HG03558 (cell line): ENCODE results near the gene HBEGF.

Source experiments
- ATAC-seq: cut with Tn5 transposase; IDR thresholded peaks from one replicate; pipeline ENCODE4 v1.9.1; 2021; ENCODE audit warnings: moderate number of reproducible peaks; ENCODE audit not compliant: unreplicated experiment; ENCODE audit errors: extremely low read depth

HBEGF gene

GRCh38 chr5:140309706-140310249 lies 36.6 kb downstream of the HBEGF start:
- no peak for ATAC-seq

DNA sequence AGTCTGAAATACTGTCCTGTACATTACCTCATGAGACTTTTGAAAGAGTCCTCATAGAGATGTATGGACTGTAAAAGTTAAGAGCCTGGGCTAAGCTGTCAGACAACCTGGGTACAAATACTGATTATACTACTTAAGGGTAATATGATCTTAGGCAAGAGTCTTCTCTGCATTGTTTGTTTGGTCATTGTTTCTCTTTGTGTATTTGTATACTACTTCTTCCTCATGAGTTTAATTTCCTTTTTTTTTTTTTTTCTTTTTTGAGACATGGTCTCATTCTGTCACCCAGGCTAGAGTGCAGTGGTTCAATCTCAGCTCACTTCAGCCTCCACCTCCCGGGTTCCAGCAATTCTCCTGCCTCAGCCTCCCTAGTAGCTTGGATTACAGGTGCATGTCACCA lies 40.9 kb downstream of the HBEGF start:
- no peak for ATAC-seq

DNA sequence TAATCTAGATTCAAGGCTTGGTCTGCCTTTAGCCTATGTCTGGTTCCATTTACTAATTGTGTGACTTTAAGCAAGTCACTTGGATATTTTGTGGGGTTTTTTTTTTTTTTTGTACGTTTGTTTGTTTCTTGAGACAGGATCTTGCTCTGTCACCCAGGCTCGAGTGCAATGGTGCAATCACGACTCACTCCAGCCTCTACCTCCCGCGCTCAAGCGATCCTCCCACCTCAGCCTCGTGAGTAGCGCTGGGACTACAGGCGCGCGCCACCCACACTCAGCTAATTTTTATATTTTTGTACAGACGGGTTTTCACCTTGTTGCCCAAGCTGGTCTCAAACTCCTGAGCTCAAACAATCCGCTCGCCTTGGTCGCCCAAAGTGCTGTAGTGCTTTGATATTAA lies 42.4 kb downstream of the HBEGF start:
- no peak for ATAC-seq

GRCh38 chr5:140302786-140303639 lies 43.4 kb downstream of the HBEGF start, which contains the start of gene PFDN1:
Gene PFDN1, minus strand, starts transcription at chr5:140303101. Its CDS starts 28 bp downstream, at chr5:140303073.
- peak; percentile 78 for ATAC-seq

DNA sequence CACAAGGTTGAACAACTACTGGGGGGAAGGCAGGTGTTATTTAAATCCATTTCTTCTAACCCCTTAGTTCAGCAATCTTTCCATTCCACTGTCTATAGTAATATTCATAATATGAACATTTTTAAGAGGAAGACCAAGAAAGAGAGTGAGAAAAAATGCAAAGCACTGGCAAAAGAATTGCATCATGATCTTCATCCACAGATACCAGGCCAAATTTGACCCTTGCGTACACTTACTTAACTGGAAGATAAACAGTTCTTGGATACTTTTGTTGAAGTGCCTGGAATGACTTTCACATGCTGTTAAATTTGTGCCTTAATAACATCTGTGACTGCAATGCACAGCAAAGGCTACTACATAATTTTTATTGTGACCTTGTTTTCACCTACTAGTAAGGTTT lies 45.3 kb downstream of the HBEGF start:
- ATAC-seq: no peak

- no peak for ATAC-seq
These were observed 47.3 kb downstream of the HBEGF start for GRCh38 chr5:140299056-140299455.

GRCh38 chr5:140298183-140298601 lies 48.2 kb downstream of the HBEGF start:
- ATAC-seq: no peak

GRCh38 chr5:140297283-140297682 lies 49.1 kb downstream of the HBEGF start:
- ATAC-seq: no peak

GRCh38 chr5:140296289-140296688 lies 50.1 kb downstream of the HBEGF start:
- ATAC-seq: no peak

GRCh38 chr5:140295414-140295813 lies 51.0 kb downstream of the HBEGF start:
- no peak for ATAC-seq

DNA sequence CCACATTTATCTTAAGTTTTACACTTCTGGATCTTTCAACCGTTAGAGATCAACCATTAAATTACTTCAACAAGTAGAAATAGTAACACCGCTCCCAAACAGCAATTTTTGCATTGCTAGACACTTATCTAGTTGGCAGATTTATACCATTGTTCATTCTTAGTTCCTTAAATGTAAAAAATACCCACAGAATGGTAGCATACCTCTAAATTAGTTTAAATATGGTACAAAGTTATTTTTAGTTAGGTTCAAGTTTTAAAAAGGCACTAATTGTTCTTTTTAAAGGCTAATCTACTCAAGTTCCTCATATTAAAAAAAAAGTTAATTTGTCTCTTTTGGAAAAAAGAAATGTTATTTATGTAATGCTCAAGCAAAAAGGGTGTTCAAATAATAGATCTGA lies 51.6 kb downstream of the HBEGF start:
- ATAC-seq: no peak

DNA sequence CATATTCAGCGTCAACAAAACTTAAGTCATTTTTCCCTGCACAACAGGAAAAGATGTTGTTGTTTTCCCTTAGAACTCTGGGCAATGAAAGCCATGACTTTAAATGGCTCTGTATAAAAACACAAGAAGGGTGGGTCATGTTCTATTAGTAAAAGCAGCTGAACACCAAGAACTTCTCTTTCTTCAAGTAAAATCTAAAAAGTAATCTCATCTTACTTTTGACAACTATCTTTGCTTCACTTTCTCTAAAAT lies 52.6 kb downstream of the HBEGF start:
- no peak for ATAC-seq

DNA sequence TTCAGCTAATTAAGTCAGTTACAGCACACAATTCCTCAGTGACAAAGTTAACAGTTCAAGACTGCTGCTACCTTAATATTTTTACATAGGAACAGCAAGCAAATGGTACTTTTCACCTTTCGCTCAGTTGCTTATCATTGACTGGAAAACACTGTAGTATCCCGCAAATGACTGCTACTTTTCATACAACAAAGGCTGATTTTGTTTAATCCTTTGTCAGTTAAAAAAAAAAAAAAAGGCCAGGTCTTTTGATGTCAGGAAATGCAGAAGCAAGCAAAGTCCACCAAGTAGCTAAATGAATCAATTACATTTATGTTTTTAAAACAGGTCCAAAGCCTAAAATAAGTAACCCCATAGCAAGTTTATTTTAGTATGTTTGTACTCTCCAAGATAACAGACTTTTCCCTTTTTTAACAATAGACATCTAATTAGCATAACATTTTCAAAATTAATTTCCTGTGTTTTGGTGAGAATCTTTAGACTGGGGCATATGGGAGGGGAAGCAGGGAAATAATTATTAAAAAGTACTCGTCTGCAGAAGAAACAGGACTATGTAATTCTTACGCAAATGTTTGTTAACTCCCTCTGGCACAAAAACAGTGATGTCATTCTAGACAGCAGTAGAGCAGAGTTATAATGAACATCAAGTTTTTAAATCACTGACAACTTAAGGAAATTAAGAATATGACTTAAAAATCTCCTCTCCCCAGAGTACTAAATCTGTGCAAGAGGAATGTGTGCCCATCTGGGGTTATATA lies 53.1 kb downstream of the HBEGF start:
- ATAC-seq: no peak

GRCh38 chr5:140292212-140293036 lies 54.0 kb downstream of the HBEGF start:
- ATAC-seq: no peak

DNA sequence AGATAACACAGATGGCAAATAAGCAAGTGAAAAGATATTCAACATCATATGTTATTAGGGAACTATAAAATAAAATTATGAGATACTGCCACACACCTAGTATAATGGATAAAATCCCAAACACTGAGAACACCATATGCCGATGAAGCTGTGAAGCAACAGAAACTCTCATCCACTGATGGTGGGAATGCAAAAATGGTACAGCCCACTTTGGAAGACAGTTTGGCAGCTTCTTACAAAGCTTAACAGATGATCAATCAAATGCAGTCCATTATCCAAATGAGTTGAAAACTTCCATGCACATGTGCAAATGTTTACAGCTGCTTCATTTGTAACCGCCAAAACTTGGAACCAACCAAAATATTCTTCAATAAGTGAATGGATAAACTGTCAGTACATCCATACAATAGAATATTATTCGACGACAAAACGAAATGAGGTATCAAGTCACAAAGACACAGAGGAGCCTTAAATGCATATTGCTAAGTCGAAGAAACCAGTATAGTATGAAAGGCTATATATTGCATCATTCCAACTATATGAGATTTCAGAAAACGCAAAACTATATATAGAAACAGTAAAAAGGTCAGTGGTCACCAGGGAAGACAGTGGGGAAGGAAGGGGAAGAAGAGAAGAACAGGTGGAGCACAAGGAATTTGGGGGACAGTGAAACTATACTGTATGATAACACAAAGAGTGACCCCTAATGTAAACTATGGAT lies 58.4 kb downstream of the HBEGF start:
- ATAC-seq: no peak

DNA sequence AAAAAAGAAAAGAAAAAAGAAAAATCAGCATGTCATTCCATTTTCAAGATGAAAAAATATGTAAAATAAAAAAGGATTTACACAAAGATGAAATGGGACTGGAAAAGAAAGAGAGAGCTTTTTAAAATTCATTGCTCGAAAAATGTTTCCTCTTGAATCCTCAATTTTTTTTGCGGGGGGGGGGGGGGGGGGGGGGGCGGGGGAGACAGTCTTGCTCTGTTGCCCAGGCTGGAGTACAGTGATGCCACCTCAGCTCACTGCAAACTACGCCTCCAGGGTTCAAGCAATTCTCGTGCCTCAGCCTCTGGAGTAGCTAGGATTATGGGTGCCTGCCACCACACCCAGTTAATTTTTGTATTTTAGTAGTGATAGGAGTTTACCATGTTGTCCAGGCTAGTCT lies 60.0 kb downstream of the HBEGF start:
- no peak for ATAC-seq

DNA sequence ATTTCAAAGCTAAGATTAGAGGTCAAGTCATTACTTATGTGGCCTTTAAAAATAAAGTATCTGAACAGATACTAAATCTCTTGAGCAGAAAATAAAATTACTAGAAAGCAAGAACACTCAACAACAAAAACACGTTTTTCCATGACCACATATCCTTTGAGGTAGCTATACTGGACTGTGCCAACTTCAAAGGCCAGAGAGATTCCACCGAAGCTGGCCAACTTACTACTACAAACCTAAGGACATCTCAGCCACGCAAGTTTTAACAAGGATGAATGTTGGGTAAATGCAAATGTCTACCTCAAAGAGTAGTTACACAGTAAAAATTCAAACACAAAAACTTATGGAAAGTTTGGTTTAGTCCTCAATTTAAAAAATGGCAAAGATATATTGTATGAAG lies 62.4 kb downstream of the HBEGF start:
- no peak for ATAC-seq
